Activated CD8-positive, alpha-beta memory T cell treated with anti-CD3 and anti-CD28 coated beads, Interleukin-2, amount 10 ng/mL, durations not matched to agents 7 days and 5 days (primary cell): Measurements from ENCODE around the gene HAVCR2. TPM values are rescaled to one million over a fixed set of nuclear protein-coding genes. Genes with fewer than 3 reads are reported as not detected.

ENCODE experiments used
- ATAC-seq: fragments of 150-1000 bp; cut with Tn5 transposase; one replicate; pipeline ENCODE4 v1.10.0; 2021; ENCODE audit warnings: moderate library complexity
- CTCF ChIA-PET: fragments of 350-600 bp; sonication (Branson Sonifier 250); formaldehyde crosslinking; loops from one replicate; lab custom pipeline; 2021; ENCODE audit warnings: antibody characterized with exemption; lab: Charles Lee
- DNase-seq: peaks from one replicate; pipeline ENCODE4 v3.0.0-alpha.2; 2020
- H3K27ac Mint-ChIP-seq: one replicate; pipeline ENCODE4 v1.8.0; 2021; ENCODE audit warnings: mild to moderate bottlenecking, mixed read lengths
- H3K27me3 Mint-ChIP-seq: one replicate; pipeline ENCODE4 v1.8.0; 2021; ENCODE audit warnings: mixed read lengths
- H3K36me3 Mint-ChIP-seq: one replicate; pipeline ENCODE4 v1.8.0; 2021; ENCODE audit warnings: mild to moderate bottlenecking, mixed read lengths
- H3K4me1 Mint-ChIP-seq: one replicate; pipeline ENCODE4 v1.8.0; 2021; ENCODE audit warnings: mixed read lengths
- H3K4me3 Mint-ChIP-seq: one replicate; pipeline ENCODE4 v1.8.0; 2021; ENCODE audit warnings: mild to moderate bottlenecking, moderate library complexity, mixed read lengths
- H3K9me3 Mint-ChIP-seq: one replicate; pipeline ENCODE4 v1.8.0; 2022; ENCODE audit warnings: low read depth, mixed read lengths
- total RNA-seq, 2 experiments: library from RNA; stranded (reverse); gene quantifications; one replicate each; pipeline ENCODE4 v1.2.3, GENCODE V29; 2021

The HAVCR2 gene
- total RNA-seq, 2 experiments from 2014 or later = 51.9 to 108 TPM

GRCh38 chr5:157120102-157120501 lies 11.3 kb upstream of the HAVCR2 start:
- H3K27ac Mint-ChIP-seq = no peak overlapping the region
- ATAC-seq (no peak), DNase-seq (no peak)
- no peaks in the 10 kb centered on the region for H3K27me3 Mint-ChIP-seq
- H3K4me1 Mint-ChIP-seq = peaks cover 18% of the 10 kb centered on the region
- peaks cover 15% of the 10 kb centered on the region for H3K9me3 Mint-ChIP-seq
- no peak overlapping the region for H3K4me3 Mint-ChIP-seq
- CTCF ChIA-PET = no interaction called here
- H3K36me3 Mint-ChIP-seq = peaks cover 30% of the 10 kb centered on the region

- H3K27me3 Mint-ChIP-seq = no peaks in the 10 kb centered on the region
- peak overlapping the region; percentile 44 for H3K4me3 Mint-ChIP-seq
- H3K27ac Mint-ChIP-seq = peak overlapping the region; percentile 66
- CTCF ChIA-PET = interaction anchor here (0.8 to 4.8 kb wide), 10 partner anchors 9 to 88 kb away, joined by 3 to 18 read pairs (median 4); partner anchors contain the start of gene MED7
- peak; percentile 55 for DNase-seq
- ATAC-seq = peak; percentile 60
- H3K9me3 Mint-ChIP-seq = peaks cover 4% of the 10 kb centered on the region
- peaks cover 40% of the 10 kb centered on the region for H3K4me1 Mint-ChIP-seq
- peaks cover 15% of the 10 kb centered on the region for H3K36me3 Mint-ChIP-seq
These were observed 7.7 kb upstream of the HAVCR2 start for GRCh38 chr5:157116483-157116954.

DNA sequence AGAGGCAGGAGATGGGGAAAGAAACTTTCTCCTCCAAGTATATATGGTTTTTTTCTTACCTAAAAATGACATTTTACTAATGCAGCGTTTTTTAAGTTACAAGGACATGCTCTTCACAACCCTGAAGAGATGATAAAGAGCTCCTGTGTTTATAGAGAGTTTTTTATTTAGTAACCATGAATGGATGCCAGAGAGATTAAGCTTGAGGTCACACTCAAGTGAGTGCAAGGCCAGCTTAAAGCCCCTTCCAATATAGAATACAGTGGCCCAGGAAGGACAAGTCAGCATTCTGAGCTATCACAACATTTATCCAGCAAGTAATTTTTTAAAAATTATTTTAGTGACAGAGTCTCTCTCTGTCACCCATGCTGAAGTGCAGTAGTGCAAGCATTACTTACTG lies 6.7 kb upstream of the HAVCR2 start:
- Mint-ChIP-seq H3K9me3 (no peaks in the 10 kb centered on the region), H3K27me3 (no peaks in the 10 kb centered on the region), H3K4me1 (peaks cover 43% of the 10 kb centered on the region), H3K36me3 (peaks cover 5% of the 10 kb centered on the region), H3K27ac (peak overlapping the region; percentile 10), H3K4me3 (no peak overlapping the region)
- CTCF ChIA-PET = interaction anchor here (0.6 to 4.8 kb wide), 8 partner anchors 8 to 110 kb away, joined by 3 to 18 read pairs (median 4); no protein-coding TSS in a partner anchor
- DNase-seq (no peak), ATAC-seq (no peak)

DNA sequence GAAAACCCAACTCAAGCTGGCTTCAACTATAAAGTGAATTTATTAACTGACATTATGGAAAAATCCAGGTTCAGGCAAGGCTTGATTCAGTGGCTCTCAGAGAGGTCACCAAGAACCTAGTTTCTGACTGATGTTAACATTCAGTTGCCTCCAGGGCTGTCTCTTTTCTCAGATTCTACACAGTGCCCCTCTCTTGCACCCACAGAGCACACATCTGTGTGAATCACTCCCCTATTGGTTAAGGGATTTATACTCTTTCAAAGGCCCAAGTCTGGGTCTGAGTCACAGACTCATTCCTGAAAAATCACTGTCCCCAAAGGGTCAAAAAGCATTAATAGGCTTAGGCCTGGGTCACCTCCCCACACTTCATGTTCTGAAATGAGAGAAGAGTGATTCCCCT lies 6.2 kb upstream of the HAVCR2 start:
- H3K27ac Mint-ChIP-seq = peak overlapping the region; percentile 32
- peaks cover 47% of the 10 kb centered on the region for H3K4me1 Mint-ChIP-seq
- no peak overlapping the region for H3K4me3 Mint-ChIP-seq
- DNase-seq = no peak
- CTCF ChIA-PET = interaction anchor here (0.9 to 4.8 kb wide), 4 partner anchors 17 to 110 kb away, joined by 3 to 18 read pairs (median 4); no protein-coding TSS in a partner anchor
- H3K27me3 Mint-ChIP-seq = no peaks in the 10 kb centered on the region
- H3K36me3 Mint-ChIP-seq = peaks cover 5% of the 10 kb centered on the region
- H3K9me3 Mint-ChIP-seq = no peaks in the 10 kb centered on the region
- ATAC-seq = no peak

- Mint-ChIP-seq H3K27ac (peak overlapping the region; percentile 65), H3K4me1 (peaks cover 62% of the 10 kb centered on the region), H3K27me3 (no peaks in the 10 kb centered on the region), H3K4me3 (no peak overlapping the region), H3K36me3 (peaks cover 12% of the 10 kb centered on the region), H3K9me3 (no peaks in the 10 kb centered on the region)
- CTCF ChIA-PET = interaction anchor here (4.8 kb wide), 1 partner anchor 19 kb away, joined by 18 read pairs; no protein-coding TSS in a partner anchor
- ATAC-seq (no peak), DNase-seq (peak; percentile 60)
These were observed 4.2 kb upstream of the HAVCR2 start for GRCh38 chr5:157113002-157113401.

GRCh38 chr5:157109744-157110143 lies 900 bp upstream of the HAVCR2 start:
- H3K4me1 Mint-ChIP-seq = peaks cover 68% of the 10 kb centered on the region
- peak overlapping the region; percentile 88 for H3K4me3 Mint-ChIP-seq
- peaks cover 38% of the 10 kb centered on the region for H3K36me3 Mint-ChIP-seq
- ATAC-seq = peak; percentile 62
- no peaks in the 10 kb centered on the region for H3K27me3 Mint-ChIP-seq
- H3K27ac Mint-ChIP-seq = peak overlapping the region; percentile 96
- no peaks in the 10 kb centered on the region for H3K9me3 Mint-ChIP-seq
- CTCF ChIA-PET = interaction anchor here (0.7 to 2.1 kb wide), 5 partner anchors 22 to 84 kb away, joined by 3 to 13 read pairs (median 4); no protein-coding TSS in a partner anchor
- DNase-seq = peak; percentile 70

GRCh38 chr5:157107508-157107907 lies 1.3 kb downstream of the HAVCR2 start:
- Mint-ChIP-seq H3K4me1 (peaks cover 61% of the 10 kb centered on the region), H3K36me3 (peaks cover 54% of the 10 kb centered on the region), H3K27me3 (no peaks in the 10 kb centered on the region), H3K9me3 (no peaks in the 10 kb centered on the region), H3K4me3 (peak overlapping the region; percentile 88), H3K27ac (peak overlapping the region; percentile 96)
- ATAC-seq = no peak
- DNase-seq = no peak
- CTCF ChIA-PET = interaction anchor here (1.2 to 2.1 kb wide), 5 partner anchors 9 to 83 kb away, joined by 3 to 6 read pairs (median 4); no protein-coding TSS in a partner anchor

DNA sequence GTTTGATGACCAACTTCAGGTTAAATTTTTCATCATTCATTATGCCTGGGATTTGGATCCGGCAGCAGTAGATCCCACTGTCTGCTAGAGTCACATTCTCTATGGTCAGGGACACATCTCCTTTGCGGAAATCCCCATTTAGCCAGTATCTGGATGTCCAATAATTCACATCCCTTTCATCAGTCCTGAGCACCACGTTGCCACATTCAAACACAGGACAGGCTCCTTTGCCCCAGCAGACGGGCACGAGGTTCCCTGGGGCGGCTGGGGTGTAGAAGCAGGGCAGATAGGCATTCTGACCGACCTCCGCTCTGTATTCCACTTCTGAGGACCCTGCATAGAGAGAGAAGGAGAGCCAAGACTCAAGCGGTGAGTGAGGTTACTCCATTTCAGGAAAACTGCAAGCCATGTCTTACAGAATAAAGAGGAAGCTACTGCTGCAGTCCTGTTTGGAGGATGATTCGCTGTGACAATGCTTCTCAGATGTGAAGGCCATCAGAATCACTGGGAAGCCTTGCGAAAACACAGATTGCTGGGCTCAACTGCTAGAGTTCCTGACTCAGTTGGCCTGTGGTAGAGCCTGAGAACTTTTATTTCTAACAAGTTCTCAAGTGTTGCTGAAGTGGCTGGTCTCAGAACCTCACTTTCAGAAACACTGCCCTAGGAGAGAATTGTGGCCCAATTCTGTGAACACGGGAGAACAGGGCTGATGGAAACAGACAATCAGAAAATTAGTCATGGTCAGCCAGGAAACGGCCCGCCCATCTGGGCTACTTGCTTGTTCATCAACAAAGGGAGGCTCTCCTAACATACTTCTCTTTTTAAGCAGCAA lies 2.0 kb downstream of the HAVCR2 start:
- Mint-ChIP-seq H3K27ac (peak overlapping the region; percentile 96), H3K27me3 (no peaks in the 10 kb centered on the region), H3K4me1 (peaks cover 61% of the 10 kb centered on the region), H3K36me3 (peaks cover 60% of the 10 kb centered on the region), H3K4me3 (peak overlapping the region; percentile 88), H3K9me3 (no peaks in the 10 kb centered on the region)
- DNase-seq (peak; percentile 70), ATAC-seq (peak; percentile 13)
- CTCF ChIA-PET = interaction anchor here (1.2 to 1.6 kb wide), 4 partner anchors 9 to 82 kb away, joined by 3 to 4 read pairs (median 3); no protein-coding TSS in a partner anchor

- Mint-ChIP-seq H3K4me1 (peaks cover 31% of the 10 kb centered on the region), H3K9me3 (no peaks in the 10 kb centered on the region), H3K27me3 (no peaks in the 10 kb centered on the region), H3K4me3 (no peak overlapping the region), H3K36me3 (peaks cover 66% of the 10 kb centered on the region), H3K27ac (peak overlapping the region; percentile 56)
- DNase-seq = no peak
- CTCF ChIA-PET = interaction anchor here (0.6 kb wide), 1 partner anchor 25 kb away, joined by 3 read pairs; no protein-coding TSS in a partner anchor
- peak; percentile 78 for ATAC-seq
These were observed 8.6 kb downstream of the HAVCR2 start for GRCh38 chr5:157100140-157100679.

GRCh38 chr5:157088342-157088990 lies 20.4 kb downstream of the HAVCR2 start:
- no peaks in the 10 kb centered on the region for H3K9me3 Mint-ChIP-seq
- DNase-seq (no peak), ATAC-seq (no peak)
- no peaks in the 10 kb centered on the region for H3K4me1 Mint-ChIP-seq
- H3K27me3 Mint-ChIP-seq = no peaks in the 10 kb centered on the region
- no peak overlapping the region for H3K27ac Mint-ChIP-seq
- H3K36me3 Mint-ChIP-seq = peaks cover 71% of the 10 kb centered on the region
- no peak overlapping the region for H3K4me3 Mint-ChIP-seq
- CTCF ChIA-PET = no interaction called here

DNA sequence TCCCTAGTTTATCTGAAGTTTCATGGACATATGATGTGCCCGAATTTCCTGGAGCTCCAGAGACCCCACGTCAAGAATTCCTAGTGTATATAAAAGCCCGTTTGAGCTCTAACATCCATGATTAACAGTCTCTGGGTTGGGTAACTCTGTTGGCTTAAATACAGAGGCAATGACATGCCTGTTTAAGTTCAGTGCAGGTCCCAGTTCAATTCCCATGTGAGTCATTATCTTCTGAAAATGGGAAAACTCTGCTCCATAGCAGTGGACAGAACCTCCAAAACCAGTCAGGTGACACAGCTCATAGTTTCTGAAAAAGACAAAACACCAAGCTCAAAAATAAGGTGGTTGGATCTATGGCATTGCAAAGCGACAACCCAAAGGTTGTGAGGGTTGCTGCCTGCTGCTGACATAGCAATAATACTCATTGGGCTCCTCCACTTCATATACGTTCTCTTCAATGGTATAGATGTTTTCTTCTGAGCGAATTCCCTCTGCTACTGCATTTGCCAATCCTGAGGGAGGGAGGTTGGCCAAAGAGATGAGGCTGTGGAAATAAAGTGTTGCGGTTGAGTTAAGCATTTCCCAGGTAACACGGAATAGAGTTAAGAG lies 22.0 kb downstream of the HAVCR2 start:
- H3K36me3 Mint-ChIP-seq = peaks cover 72% of the 10 kb centered on the region
- no peaks in the 10 kb centered on the region for H3K27me3 Mint-ChIP-seq
- H3K27ac Mint-ChIP-seq = no peak overlapping the region
- no peaks in the 10 kb centered on the region for H3K4me1 Mint-ChIP-seq
- ATAC-seq (no peak), DNase-seq (no peak)
- no peak overlapping the region for H3K4me3 Mint-ChIP-seq
- CTCF ChIA-PET = interaction anchor here (0.7 kb wide), 1 partner anchor 286 kb away, joined by 3 read pairs; no protein-coding TSS in a partner anchor
- no peaks in the 10 kb centered on the region for H3K9me3 Mint-ChIP-seq

GRCh38 chr5:157085930-157086329 lies 22.9 kb downstream of the HAVCR2 start:
- ATAC-seq (no peak), DNase-seq (no peak)
- H3K4me1 Mint-ChIP-seq = no peaks in the 10 kb centered on the region
- no peaks in the 10 kb centered on the region for H3K27me3 Mint-ChIP-seq
- no peak overlapping the region for H3K27ac Mint-ChIP-seq
- CTCF ChIA-PET = no interaction called here
- H3K4me3 Mint-ChIP-seq = no peak overlapping the region
- H3K36me3 Mint-ChIP-seq = peaks cover 66% of the 10 kb centered on the region
- H3K9me3 Mint-ChIP-seq = no peaks in the 10 kb centered on the region
